Activated CD4-positive, alpha-beta T cell treated with anti-CD3 and anti-CD28 coated beads, Interleukin-2, amount 50 U/mL, for 48 hours (primary cell): ENCODE data around the gene HOXD10.

Experiments used
- DNase-seq, 2 experiments: peaks; one replicate each; pipeline ENCODE4 v3.0.0-alpha.2; 2020

The HOXD10 gene

GRCh38 chr2:176123411-176124109 is 7.0 kb downstream of the HOXD10 start:
- DNase-seq = no peak

GRCh38 chr2:176124110-176124946 is 7.8 kb downstream of the HOXD10 start:
- no peak for DNase-seq

GRCh38 chr2:176124947-176125771 is 8.6 kb downstream of the HOXD10 start:
- no peak for DNase-seq

GRCh38 chr2:176125772-176126054 is 9.1 kb downstream of the HOXD10 start:
- no peak for DNase-seq

GRCh38 chr2:176126929-176127773 is 10.6 kb downstream of the HOXD10 start:
- DNase-seq = peak; percentile 72 to 78

GRCh38 chr2:176127774-176128072 is 11.1 kb downstream of the HOXD10 start:
- DNase-seq = no peak

- no peak for DNase-seq
Observed at GRCh38 chr2:176128172-176128981, 11.8 kb downstream of the HOXD10 start.

GRCh38 chr2:176128982-176129796 is 12.6 kb downstream of the HOXD10 start, which contains the start of gene HOXD8:
Gene HOXD8, plus strand, starts transcription at chr2:176129705. Its CDS starts 662 bp downstream, at chr2:176130367.
- no peak for DNase-seq

- DNase-seq = no peak
Observed at GRCh38 chr2:176129813-176130146, 13.2 kb downstream of the HOXD10 start.

GRCh38 chr2:176130147-176130956 is 13.8 kb downstream of the HOXD10 start:
- DNase-seq = no peak

- DNase-seq = no peak
Observed at GRCh38 chr2:176130957-176131847, 14.6 kb downstream of the HOXD10 start.

GRCh38 chr2:176131848-176132158 is 15.2 kb downstream of the HOXD10 start:
- no peak for DNase-seq

- no peak for DNase-seq
Observed at GRCh38 chr2:176132205-176133171, 15.9 kb downstream of the HOXD10 start.

GRCh38 chr2:176133389-176133788 is 16.8 kb downstream of the HOXD10 start:
- no peak for DNase-seq

- no peak for DNase-seq
Observed at GRCh38 chr2:176134035-176134434, 17.5 kb downstream of the HOXD10 start.

- no peak for DNase-seq
Observed at GRCh38 chr2:176135035-176135440, 18.5 kb downstream of the HOXD10 start.

GRCh38 chr2:176136374-176137251 is 20.0 kb downstream of the HOXD10 start:
- DNase-seq = peak in 1 of 2 experiments; percentile 3
